SU-DHL-6 (cell line): ENCODE results near the gene C1orf198.

Source experiments
- H2AFZ ChIP-seq: fragments of 200-600 bp; sonication (generic); 2 replicates; pipeline ENCODE4 v1.6.1; 2014; ENCODE audit warnings: low read depth, mild to moderate bottlenecking, moderate library complexity, mixed read lengths, antibody characterized with exemption, low read length; ENCODE audit not compliant: severe bottlenecking
- H3F3A ChIP-seq: fragments of 200-600 bp; shearing (Covaris generic); 2 replicates; pipeline ENCODE4 v1.6.0; 2016; ENCODE audit warnings: antibody characterized with exemption, mild to moderate bottlenecking; ENCODE audit not compliant: insufficient read depth
- H3K27ac ChIP-seq: fragments of 200-600 bp; sonication (generic); 2 replicates; pipeline ENCODE4 v1.5.1; 2016; ENCODE audit warnings: low read depth, mild to moderate bottlenecking, low read length, moderate library complexity, mixed read lengths
- H3K27me3 ChIP-seq: fragments of 200-600 bp; sonication (generic), shearing (Covaris generic); 2 replicates; pipeline ENCODE4 v1.6.0; 2014; ENCODE audit warnings: mild to moderate bottlenecking, low read length
- H3K36me3 ChIP-seq: fragments of 200-600 bp; sonication (generic); 2 replicates; pipeline ENCODE4 v1.6.1; 2014; ENCODE audit warnings: mild to moderate bottlenecking, low read length, mixed read lengths
- H3K4me2 ChIP-seq: fragments of 300-600, 200-600 bp; shearing (Covaris generic), sonication (generic); 2 replicates; pipeline ENCODE4 v1.6.0; 2014; ENCODE audit warnings: low read length, low read depth, mild to moderate bottlenecking; ENCODE audit not compliant: poor library complexity, severe bottlenecking
- H3K4me3 ChIP-seq: fragments of 200-600 bp; sonication (generic); 2 replicates; pipeline ENCODE4 v1.5.1; 2014; ENCODE audit warnings: antibody characterized with exemption, low read length, mild to moderate bottlenecking, mixed read lengths; ENCODE audit not compliant: insufficient read depth, poor library complexity, severe bottlenecking
- H3K79me2 ChIP-seq: fragments of 200-600 bp; sonication (generic); 2 replicates; pipeline ENCODE4 v1.6.1; 2014; ENCODE audit warnings: mild to moderate bottlenecking, low read length, moderate library complexity; ENCODE audit not compliant: insufficient read depth
- H3K9ac ChIP-seq: fragments of 200-600 bp; sonication (generic); 2 replicates; pipeline ENCODE4 v1.7.0; 2014; ENCODE audit warnings: mild to moderate bottlenecking, low read length
- H3K9me2 ChIP-seq: fragments of 200-600 bp; sonication (generic); replicated peaks from 2 replicates; pipeline ENCODE4 v1.6.1; 2014; ENCODE audit warnings: low read length; ENCODE audit not compliant: insufficient read depth
- H3K9me3 ChIP-seq: fragments of 200-600 bp; sonication (generic); 2 replicates; pipeline ENCODE4 v1.6.1; 2014; ENCODE audit warnings: low read length, mixed read lengths; ENCODE audit not compliant: insufficient read depth
- H4K20me1 ChIP-seq: fragments of 200-600 bp; sonication (generic); 2 replicates; pipeline ENCODE4 v1.6.1; 2014; ENCODE audit warnings: low read depth, mild to moderate bottlenecking, antibody characterized with exemption, low read length, moderate library complexity, mixed read lengths
- CTCF ChIP-seq: fragments of 200-600 bp; sonication (generic); IDR thresholded peaks from one replicate; pipeline ENCODE4 v1.5.1; 2017; ENCODE audit warnings: antibody characterized with exemption, mild to moderate bottlenecking, low read length, moderate library complexity; ENCODE audit not compliant: insufficient read depth, poor library complexity, severe bottlenecking
- EZH2phosphoT487 ChIP-seq: fragments of 200-600 bp; sonication (generic), shearing (Covaris generic); conservative IDR thresholded peaks from 2 replicates; pipeline ENCODE4 v1.6.1; 2018; ENCODE audit warnings: mild to moderate bottlenecking, antibody characterized with exemption, low read length, moderate library complexity, mixed read lengths

Gene C1orf198

GRCh38 chr1:230823931-230824381, 44.4 kb downstream of the C1orf198 start:
- H3K79me2 ChIP-seq = no peaks in the 10 kb centered on the region
- H3K9me2 ChIP-seq = no peaks in the 10 kb centered on the region

GRCh38 chr1:230823426-230823825, 44.9 kb downstream of the C1orf198 start:
- Histone ChIP-seq H3K9me2 (no peaks in the 10 kb centered on the region), H3K4me3 (no peak overlapping the region), H3K36me3 (no peaks in the 10 kb centered on the region), H3K9me3 (no peaks in the 10 kb centered on the region), H3F3A (no peaks in the 10 kb centered on the region), H3K4me2 (no peak overlapping the region), H3K27ac (no peak overlapping the region), H2AFZ (no peak overlapping the region), H3K27me3 (no peaks in the 10 kb centered on the region), H3K79me2 (no peaks in the 10 kb centered on the region), H3K9ac (no peak overlapping the region), H4K20me1 (no peaks in the 10 kb centered on the region)
- TF ChIP-seq EZH2phosphoT487 = no peak
- no peak for TF ChIP-seq CTCF

More at GRCh38 chr1:230823931-230824381, 44.4 kb downstream of the C1orf198 start:
- Histone ChIP-seq H3K9me3 (no peaks in the 10 kb centered on the region), H3K4me3 (no peak overlapping the region), H3K27ac (no peak overlapping the region), H4K20me1 (no peaks in the 10 kb centered on the region), H3K9ac (no peak overlapping the region), H2AFZ (no peak overlapping the region), H3F3A (no peaks in the 10 kb centered on the region), H3K4me2 (no peak overlapping the region), H3K27me3 (no peaks in the 10 kb centered on the region), H3K36me3 (no peaks in the 10 kb centered on the region)
- TF ChIP-seq CTCF = no peak
- TF ChIP-seq EZH2phosphoT487 = no peak

GRCh38 chr1:230822092-230822581, 46.2 kb downstream of the C1orf198 start:
- Histone ChIP-seq H3K9me3 (no peaks in the 10 kb centered on the region), H3K27ac (no peak overlapping the region), H4K20me1 (no peaks in the 10 kb centered on the region), H3K27me3 (no peaks in the 10 kb centered on the region), H3K9ac (no peak overlapping the region), H3K9me2 (no peaks in the 10 kb centered on the region), H3K4me2 (no peak overlapping the region), H3K4me3 (no peak overlapping the region), H3K36me3 (no peaks in the 10 kb centered on the region), H2AFZ (no peak overlapping the region), H3K79me2 (no peaks in the 10 kb centered on the region), H3F3A (no peaks in the 10 kb centered on the region)
- TF ChIP-seq CTCF (no peak), EZH2phosphoT487 (no peak)
